ENCODE results near the gene TRPM8. TPM values are rescaled to one million over a fixed set of nuclear protein-coding genes. Genes with fewer than 3 reads are reported as not detected.

TRPM8 gene
- total and polyA plus RNA-seq, 2 of the 8 experiments (the other 6 are each of a cell fraction or from before 2014, with no cell fraction given): 0.18 to 0.54 TPM

- FAIRE-seq (no peak), DNase-seq (ENCODE audit: low read depth in 1 of 2, low spot score in 2 of 2) (no peak)
- Histone ChIP-seq H2BK5ac (ENCODE audit: low read depth, low read length) (no peak overlapping the region), H3K18ac (ENCODE audit: extremely low read depth, low read length) (no peak overlapping the region), H3K79me2 (ENCODE audit: control insufficient read depth in 1 of 2, insufficient read depth in 2 of 2, low read length in 2 of 2) (no peaks in the 10 kb centered on the region), H3K23ac (ENCODE audit: insufficient read length) (no peak overlapping the region), H4K8ac (ENCODE audit: extremely low read depth, insufficient read depth, low read length) (no peak overlapping the region), H2AFZ (ENCODE audit: low read length) (no peak overlapping the region), H3K4ac (replicated peaks; ENCODE audit: insufficient read length, low read depth, low read length) (no peak overlapping the region), H3K14ac (ENCODE audit: insufficient read length) (no peak overlapping the region), H3K79me1 (ENCODE audit: low read depth, low read length) (no peaks in the 10 kb centered on the region), H3K4me3 (ENCODE audit: extremely low read depth in 1 of 4, insufficient read depth in 2 of 4, low read depth in 3 of 4, low read length in 4 of 4) (no peak overlapping the region), H3K9me3 (ENCODE audit: insufficient read depth in 2 of 2, low read depth in 1 of 2, low read length in 1 of 2) (no peaks in the 10 kb centered on the region), H3K4me2 (ENCODE audit: insufficient read depth in 1 of 2, low read depth in 2 of 2, low read length in 2 of 2) (no peak overlapping the region), H4K20me1 (replicated peaks in 1 of 2; ENCODE audit: control insufficient read depth in 1 of 2, insufficient read depth in 2 of 2, low read length in 2 of 2) (no peaks in the 10 kb centered on the region), H3K36me3 (ENCODE audit: control insufficient read depth in 2 of 4, insufficient read depth in 4 of 4, low read length in 3 of 4) (no peaks in the 10 kb centered on the region), H4K91ac (replicated peaks; ENCODE audit: insufficient read length, low read length) (no peak overlapping the region), H4K5ac (ENCODE audit: insufficient read length, low read depth, low read length) (no peak overlapping the region), H2BK20ac (ENCODE audit: low read length) (no peak overlapping the region), H3K23me2 (ENCODE audit: low read depth, low read length) (no peaks in the 10 kb centered on the region; the same call in 1 of the 2 replicates), H3K56ac (replicated peaks; ENCODE audit: insufficient read length, low read depth, low read length) (no peak overlapping the region), H3K9ac (replicated peaks in 1 of 4; ENCODE audit: extremely low read depth in 1 of 4, low read depth in 3 of 4, low read length in 3 of 4) (no peak overlapping the region), H3K27me3 (replicated peaks in 1 of 4; ENCODE audit: control insufficient read depth in 3 of 4, extremely low read depth in 1 of 4, insufficient read depth in 3 of 4, low read length in 3 of 4) (peaks cover 0 to 1% (median 0%) of the 10 kb centered on the region in 4 experiments; a peak in 1 of 7 replicates), H2BK12ac (ENCODE audit: low read depth, low read length) (no peak overlapping the region), H2BK15ac (ENCODE audit: low read length) (no peak overlapping the region), H2AK5ac (ENCODE audit: low read depth, low read length) (no peak overlapping the region), H3K4me1 (replicated peaks in 1 of 4; ENCODE audit: control insufficient read depth in 3 of 4, insufficient read depth in 4 of 4, low read length in 3 of 4) (no peaks in the 10 kb centered on the region), H2BK120ac (replicated peaks; ENCODE audit: low read depth, low read length) (no peak overlapping the region), H3K27ac (ENCODE audit: low read depth, low read length) (no peak overlapping the region)
- 79% methylated on average over 4 of the region's 4 CpGs; no CpG with 5 or more reads in 1 of the 2 experiments for WGBS, 2 experiments (ENCODE audit: extremely low coverage in 1 of 2, insufficient coverage in 1 of 2, insufficient read length in 1 of 2, insufficient replicate concordance in 2 of 2, low coverage in 1 of 2, low lambda C conversion rate in 2 of 2, missing lambda C conversion rate in 1 of 2)
- POLR2A ChIA-PET (ENCODE audit: partially characterized antibody): interaction anchor here (1.0 kb wide), 1 partner anchor 9 kb away, joined by 3 read pairs; no protein-coding TSS in a partner anchor
- CTCF ChIA-PET (ENCODE audit: partially characterized antibody): interaction anchor here (0.7 to 1.5 kb wide), 2 partner anchors 27 to 105 kb away, joined by 3 to 5 read pairs; no protein-coding TSS in a partner anchor
- no peak for TF ChIP-seq EZH2 (IDR thresholded peaks at IDR 0.05; ENCODE audit: low read depth, low read length, severe bottlenecking)
- no peak for TF ChIP-seq CTCF (IDR thresholded peaks at IDR 0.05; ENCODE audit: control extremely low read depth in 1 of 3, insufficient read depth in 1 of 3, low read depth in 1 of 3, low read length in 3 of 3)
- TF ChIP-seq POLR2A (IDR thresholded peaks at IDR 0.05; ENCODE audit: control extremely low read depth in 1 of 2, low read depth in 2 of 2, low read length in 2 of 2): no peak
- TF ChIP-seq SRF (IDR thresholded peaks at IDR 0.05; ENCODE audit: low read depth, low read length): no peak
- TF ChIP-seq CREB1 (IDR thresholded peaks at IDR 0.05): no peak
- TF ChIP-seq GABPA (IDR thresholded peaks at IDR 0.05; ENCODE audit: borderline replicate concordance, insufficient read depth, low read length): no peak
- no peak for TF ChIP-seq PHF8 (conservative IDR thresholded peaks at IDR 0.05; ENCODE audit: low read depth, low read length)
- TF ChIP-seq JUND (IDR thresholded peaks at IDR 0.05; ENCODE audit: low read length): no peak
- no peak for TF ChIP-seq POU5F1 (IDR thresholded peaks at IDR 0.05; ENCODE audit: low read depth, low read length)
- no peak for TF ChIP-seq CBX5 (IDR thresholded peaks at IDR 0.05; ENCODE audit: low read depth, low read length)
- TF ChIP-seq SIX5 (IDR thresholded peaks at IDR 0.05; ENCODE audit: low read depth, low read length): no peak
- TF ChIP-seq BRCA1 (IDR thresholded peaks at IDR 0.05; ENCODE audit: low read depth, low read length): no peak
- TF ChIP-seq POLR2AphosphoS5 (IDR thresholded peaks at IDR 0.05; ENCODE audit: low read depth, low read length): no peak
These were observed 15.8 kb upstream of the TRPM8 start for GRCh38 chr2:233901367-233901766.
